GM18909 (cell line): ENCODE measurements around the gene ZXDB.
"Not testable (repeated sequence)": the region's sequence is repeated elsewhere in the genome, so short reads cannot be mapped to it uniquely, and the experiment has no call there.

Source experiments
- ATAC-seq: cut with Tn5 transposase; IDR thresholded peaks from one replicate; pipeline ENCODE4 v1.9.1; 2021; ENCODE audit warnings: mild to moderate bottlenecking; ENCODE audit not compliant: unreplicated experiment, poor library complexity

Gene ZXDB

GRCh38 chrX:57591284-57592159, at the start of gene ZXDB:
ZXDB (plus strand) TSS chrX:57592011; CDS start chrX:57592049, 38 bp downstream.
- ATAC-seq = peak; percentile 56

- ATAC-seq = no peak
Observed at GRCh38 chrX:57565198-57565597, 26.6 kb upstream of the ZXDB start.

GRCh38 chrX:57573754-57574153, 18.1 kb upstream of the ZXDB start:
- peak; percentile 68 for ATAC-seq

- ATAC-seq = not testable (repeated sequence)
Observed at GRCh38 chrX:57582948-57583347, 8.9 kb upstream of the ZXDB start.

- no peak for ATAC-seq
Observed at GRCh38 chrX:57583477-57583876, 8.3 kb upstream of the ZXDB start.

- ATAC-seq = no peak
Observed at GRCh38 chrX:57586360-57586759, 5.5 kb upstream of the ZXDB start.

- ATAC-seq = no peak
Observed at GRCh38 chrX:57587062-57587461, 4.7 kb upstream of the ZXDB start.

- peak; percentile 36 for ATAC-seq
Observed at GRCh38 chrX:57587607-57588006, 4.2 kb upstream of the ZXDB start.

GRCh38 chrX:57592160-57592893, 516 bp downstream of the ZXDB start:
- ATAC-seq = peak; percentile 77

GRCh38 chrX:57592894-57593215, 1.0 kb downstream of the ZXDB start:
- peak; percentile 39 for ATAC-seq

GRCh38 chrX:57595381-57595811, 3.6 kb downstream of the ZXDB start:
- no peak for ATAC-seq

- no peak for ATAC-seq
Observed at GRCh38 chrX:57596109-57596508, 4.3 kb downstream of the ZXDB start.

- no peak for ATAC-seq
Observed at GRCh38 chrX:57596516-57596915, 4.7 kb downstream of the ZXDB start.

- ATAC-seq = no peak
Observed at GRCh38 chrX:57607295-57608187, 15.7 kb downstream of the ZXDB start.

GRCh38 chrX:57613351-57613750, 21.5 kb downstream of the ZXDB start:
- not testable (repeated sequence) for ATAC-seq

- ATAC-seq = not testable (repeated sequence)
Observed at GRCh38 chrX:57629438-57629837, 37.6 kb downstream of the ZXDB start.

- no peak for ATAC-seq
Observed at GRCh38 chrX:57640674-57641016, 48.8 kb downstream of the ZXDB start.

- ATAC-seq = no peak
Observed at GRCh38 chrX:57641338-57641737, 49.5 kb downstream of the ZXDB start.

- ATAC-seq = no peak
Observed at GRCh38 chrX:57643698-57644097, 51.9 kb downstream of the ZXDB start.

- ATAC-seq = no peak
Observed at GRCh38 chrX:57647020-57647419, 55.2 kb downstream of the ZXDB start.
